HG03097 (cell line): Measurements from ENCODE around the gene PPA2.
A peak's percentile ranks its signal among the peaks of the same experiment; 100 is the strongest.
"Not testable (repeated sequence)": the region's sequence is repeated elsewhere in the genome, so short reads cannot be mapped to it uniquely, and the experiment has no call there.

Experiments
- ATAC-seq: cut with Tn5 transposase; IDR thresholded peaks from one replicate; pipeline ENCODE4 v1.9.1; 2021; ENCODE audit not compliant: unreplicated experiment, low FRiP score

The PPA2 gene

DNA sequence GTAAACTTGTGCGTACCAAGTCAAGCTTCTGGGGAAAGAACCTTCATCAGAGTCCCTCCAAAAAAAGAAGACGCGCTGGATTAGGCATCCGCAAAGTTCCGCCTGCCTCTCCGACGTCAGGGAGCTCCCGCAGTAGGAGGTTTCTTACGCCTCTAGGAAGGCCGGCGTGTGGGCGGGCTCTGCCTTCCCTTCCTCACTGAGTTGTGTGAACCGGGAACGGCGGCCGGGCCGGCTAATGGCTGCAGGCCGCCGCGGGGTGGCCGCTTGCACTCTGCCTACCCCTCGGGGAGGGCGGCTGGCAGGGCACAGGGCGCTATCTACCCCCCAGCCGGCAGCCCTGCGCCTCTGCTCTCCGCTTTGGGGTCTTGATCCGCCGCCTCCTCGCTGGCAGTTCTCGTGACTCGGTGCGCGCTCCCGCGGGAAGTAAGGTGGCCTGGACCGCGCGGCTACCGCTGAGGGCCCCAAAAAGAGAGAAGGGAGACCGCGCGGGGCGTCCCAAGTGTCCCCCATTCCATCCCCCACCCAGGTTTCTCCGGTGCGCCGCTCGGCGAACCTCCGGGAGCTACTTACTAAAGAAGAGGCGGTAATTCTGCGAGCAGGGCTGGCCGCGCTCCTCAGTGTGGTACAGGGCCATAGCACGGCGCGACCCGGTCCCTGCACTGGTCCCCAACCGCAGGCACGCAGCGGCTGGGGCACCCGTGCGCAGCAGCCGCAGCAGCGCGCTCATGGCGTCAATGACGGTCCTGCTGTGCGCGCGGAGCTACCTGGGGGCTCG lies at the start of gene PPA2:
PPA2 (minus strand) TSS at position 739 of the 775 bp plus-strand sequence; CDS start at position 727, 12 bp downstream.
- peak; percentile 86 for ATAC-seq

DNA sequence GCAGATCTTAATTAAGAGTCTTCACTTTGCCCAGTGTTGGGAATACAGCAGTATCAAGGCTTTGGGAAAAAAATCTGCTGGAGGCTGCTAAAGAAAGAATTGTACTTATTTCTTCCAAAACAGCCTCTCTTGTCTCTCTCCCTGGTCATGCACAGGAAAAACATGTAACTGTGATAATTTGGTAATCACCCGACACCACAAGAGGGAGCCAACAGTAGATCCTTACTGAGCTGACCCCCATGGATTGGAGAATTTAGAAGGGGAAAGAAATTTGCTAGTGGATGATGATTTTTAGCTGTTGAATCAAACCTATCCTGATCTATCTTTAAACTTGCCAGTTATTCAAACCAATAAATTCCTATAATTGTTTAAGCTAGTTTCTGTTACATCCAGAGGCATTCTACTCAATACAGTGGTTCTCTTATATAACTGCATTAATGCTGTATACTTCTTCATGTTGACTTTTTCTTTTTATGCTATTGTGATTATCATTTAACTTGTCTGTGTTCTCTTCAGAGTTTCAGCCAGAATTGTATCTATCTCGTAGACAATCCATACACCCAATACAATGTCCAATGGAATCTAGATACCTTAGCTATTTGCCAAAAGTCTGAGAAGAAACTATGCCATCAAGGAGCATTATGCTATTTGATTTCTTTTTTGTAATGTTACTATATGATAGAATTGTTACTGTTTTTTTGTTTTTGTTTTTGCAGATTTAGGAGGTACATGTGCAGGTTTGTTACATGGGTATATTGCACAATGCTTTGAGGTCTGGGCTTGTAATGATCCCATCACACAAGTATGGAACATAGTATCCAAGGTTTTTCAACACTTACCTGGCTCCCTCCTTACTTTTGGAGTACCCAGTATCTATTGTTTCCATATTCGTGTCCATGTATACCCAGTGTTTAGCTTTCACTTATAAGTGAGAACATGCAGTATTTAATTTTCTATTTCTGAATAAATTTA lies 47.2 kb upstream of the PPA2 start:
- peak; percentile 70 for ATAC-seq

DNA sequence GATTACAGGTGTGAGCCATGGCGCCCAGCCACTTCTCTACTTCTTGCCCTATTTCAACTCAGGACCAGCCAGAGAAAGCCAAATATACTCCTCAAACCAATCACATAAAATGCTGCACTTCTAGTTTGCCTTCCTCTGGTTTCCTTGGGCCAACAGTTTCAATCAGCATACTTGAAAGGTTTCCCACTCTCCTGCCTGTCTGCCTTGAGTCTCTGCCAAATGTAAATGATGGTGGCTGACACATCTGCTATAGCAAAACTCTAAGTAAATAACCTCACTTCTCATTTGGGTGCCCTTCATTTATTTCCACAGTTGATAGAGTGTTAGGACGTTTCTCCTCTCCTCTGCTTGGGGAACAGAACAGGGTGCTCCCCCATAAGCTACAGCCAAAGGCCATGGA lies 36.4 kb upstream of the PPA2 start:
- ATAC-seq, result no peak

DNA sequence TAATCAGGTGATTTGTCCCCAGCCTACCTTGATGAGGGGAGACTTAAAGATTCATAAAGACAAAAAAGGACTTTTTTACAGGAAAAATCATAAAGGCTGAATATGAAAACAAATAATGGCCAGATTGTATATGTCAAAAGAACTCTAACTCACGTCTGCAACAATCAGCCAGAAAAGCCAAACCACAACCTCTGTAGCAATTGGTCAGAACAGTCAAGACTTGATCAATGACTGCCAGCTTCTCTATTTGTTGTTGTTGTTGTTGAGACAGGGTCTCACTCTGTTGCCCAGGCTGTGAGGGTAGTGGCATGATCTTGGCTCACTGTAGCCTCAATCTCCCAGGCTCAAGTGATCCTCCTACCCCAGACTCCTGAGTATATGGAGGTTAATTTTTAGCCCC lies 35.9 kb upstream of the PPA2 start:
- ATAC-seq, result no peak

DNA sequence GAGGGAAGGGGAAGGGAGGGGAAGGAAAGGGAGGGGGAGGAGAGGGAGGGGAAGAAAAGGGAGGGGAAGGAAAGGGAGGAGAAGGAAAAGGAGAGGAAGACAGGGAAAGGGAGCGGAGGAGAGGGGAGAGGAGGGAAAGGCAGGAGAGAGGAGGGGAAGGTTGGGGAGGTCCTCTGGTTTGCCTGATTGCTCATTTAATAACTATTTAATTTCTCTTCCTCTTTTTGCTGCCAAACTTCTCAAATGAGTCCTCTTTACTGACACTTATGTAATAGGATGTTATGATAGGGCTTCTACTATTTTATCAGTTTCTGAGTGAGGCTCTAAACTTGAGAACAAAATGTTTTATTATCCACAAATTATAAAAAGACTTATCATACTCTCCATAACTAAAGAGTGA lies 35.4 kb upstream of the PPA2 start:
- peak; percentile 82 for ATAC-seq

DNA sequence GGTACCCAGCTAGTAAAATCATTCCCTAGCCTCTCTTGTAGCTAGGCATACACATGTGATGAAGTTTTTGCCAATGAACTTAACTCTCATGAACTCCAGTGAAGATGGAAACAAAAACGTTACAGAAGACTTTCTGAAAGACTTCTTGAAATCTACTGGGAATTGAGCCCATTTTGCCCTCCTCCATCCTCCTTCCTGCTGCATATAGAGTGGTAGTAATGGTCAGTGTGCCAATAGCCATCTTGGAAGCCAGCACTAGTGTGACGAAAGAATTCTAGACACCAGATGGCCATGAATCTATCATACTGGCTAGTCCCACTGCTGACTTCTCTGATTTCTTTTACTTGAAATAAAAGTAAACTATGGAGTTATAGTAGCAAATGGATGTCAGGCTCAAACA lies 30.9 kb upstream of the PPA2 start:
- ATAC-seq, result no peak

DNA sequence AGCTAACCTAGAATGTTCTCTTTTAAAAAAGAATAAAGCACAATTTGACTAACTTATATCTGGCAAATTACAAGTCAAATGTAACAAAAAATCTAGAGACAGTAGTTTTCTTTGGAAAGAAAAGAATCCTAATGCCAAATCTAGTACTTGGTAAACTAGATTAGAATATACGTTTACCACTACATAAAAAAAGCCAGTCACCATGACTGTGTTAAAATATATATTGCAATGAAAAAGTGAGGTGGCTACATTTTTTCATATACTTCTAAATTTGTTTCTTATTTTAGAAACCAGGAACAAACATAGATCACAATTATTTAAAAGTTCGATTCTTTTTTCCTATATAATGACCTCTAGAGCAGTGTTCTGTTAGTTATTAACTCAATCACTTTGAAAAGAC lies 29.6 kb upstream of the PPA2 start:
- no peak for ATAC-seq

DNA sequence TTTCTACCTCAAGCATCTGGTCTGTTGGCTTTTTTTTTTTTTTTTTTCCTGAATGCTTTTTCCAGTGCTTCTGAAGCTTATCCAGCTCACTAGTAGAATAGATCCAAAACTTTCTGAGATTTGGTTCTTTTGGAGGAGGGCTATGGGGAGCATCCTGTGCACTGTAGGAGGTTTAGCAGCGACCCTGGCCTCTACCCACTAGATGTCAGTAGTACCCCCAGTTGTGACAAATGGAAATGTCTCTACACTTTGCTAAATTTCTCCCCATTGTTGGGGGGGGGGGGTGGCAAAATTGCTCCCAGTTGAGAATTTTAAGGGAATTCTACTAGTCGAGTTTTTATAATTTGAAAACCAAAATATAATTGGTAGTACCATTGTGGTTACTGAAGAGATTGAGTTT lies 23.0 kb upstream of the PPA2 start:
- ATAC-seq, result no peak

DNA sequence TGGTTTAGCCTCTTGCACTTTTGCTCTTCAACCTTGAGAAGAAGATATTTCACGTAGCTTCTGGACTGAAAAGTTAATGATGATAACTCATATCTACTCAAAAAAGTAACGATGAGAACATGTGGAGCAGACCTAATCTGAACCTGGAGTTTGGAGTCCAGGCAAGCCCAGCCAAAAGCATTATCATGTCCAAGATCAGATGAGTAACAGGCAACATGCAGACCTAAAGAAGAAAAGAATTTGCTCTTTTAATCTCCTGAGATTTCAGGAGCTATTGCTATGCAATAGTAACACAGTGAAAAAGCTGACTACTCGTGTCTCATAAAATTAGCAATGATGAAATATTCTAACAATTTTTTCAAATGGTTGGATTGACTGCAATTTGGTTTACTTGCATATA lies 21.8 kb upstream of the PPA2 start:
- no peak for ATAC-seq

DNA sequence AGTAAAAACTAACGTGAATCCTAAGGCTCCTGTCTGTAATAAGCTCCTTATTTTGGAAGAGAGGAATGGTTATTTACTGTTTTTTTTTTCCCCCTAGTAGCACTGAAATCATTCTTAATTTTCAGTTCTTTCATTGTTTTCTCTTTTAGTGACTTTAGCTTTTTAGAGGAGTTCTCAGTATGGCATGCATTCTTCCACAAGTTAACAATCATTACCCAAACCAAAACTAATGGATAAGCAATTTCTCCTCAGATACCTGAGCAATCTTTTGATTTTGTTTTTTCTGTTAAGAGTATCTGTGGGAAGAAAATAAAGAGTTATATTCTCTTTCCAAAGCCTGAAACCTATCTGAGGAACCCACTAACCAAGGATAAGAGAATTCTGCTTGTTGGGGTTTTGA lies 16.7 kb upstream of the PPA2 start:
- peak; percentile 50 for ATAC-seq

DNA sequence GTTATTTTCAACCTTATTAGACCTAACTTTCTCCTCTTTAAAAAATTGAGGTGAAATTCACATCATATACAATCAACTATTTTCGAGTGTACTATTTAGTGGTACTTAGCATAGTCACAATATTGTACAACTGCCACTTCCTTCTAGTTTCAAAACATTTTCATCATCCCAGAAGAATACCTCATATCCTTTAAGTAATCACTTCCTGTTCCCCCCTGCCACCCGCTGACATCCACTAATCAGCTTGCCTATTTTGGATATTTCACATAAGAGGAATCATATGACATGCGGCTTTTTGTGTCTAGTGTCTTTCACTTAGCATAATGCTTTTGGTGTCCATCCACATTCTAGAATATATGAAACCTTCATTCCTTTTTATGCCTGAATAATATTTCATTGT lies 10.0 kb upstream of the PPA2 start:
- no peak for ATAC-seq

DNA sequence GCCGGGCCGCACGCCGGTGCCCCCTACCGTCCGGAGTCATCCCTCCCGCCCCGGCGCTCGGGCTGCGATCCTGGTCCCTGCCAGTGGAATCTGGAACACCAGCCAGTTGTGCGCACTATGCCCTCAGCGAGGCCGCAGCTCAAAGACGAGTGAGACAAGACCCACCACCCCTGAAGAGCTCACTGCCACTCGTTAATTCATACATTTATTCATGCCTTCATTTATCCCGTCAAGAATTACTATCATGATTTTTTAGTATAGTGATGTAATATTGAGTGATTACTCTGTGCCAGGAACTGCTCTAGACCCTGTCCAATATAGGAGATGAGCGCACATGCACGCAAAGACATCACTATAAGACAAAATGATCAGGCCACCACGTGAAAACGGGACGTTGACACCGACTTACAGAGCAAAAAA lies 247 bp upstream of the PPA2 start:
- ATAC-seq, result no peak

DNA sequence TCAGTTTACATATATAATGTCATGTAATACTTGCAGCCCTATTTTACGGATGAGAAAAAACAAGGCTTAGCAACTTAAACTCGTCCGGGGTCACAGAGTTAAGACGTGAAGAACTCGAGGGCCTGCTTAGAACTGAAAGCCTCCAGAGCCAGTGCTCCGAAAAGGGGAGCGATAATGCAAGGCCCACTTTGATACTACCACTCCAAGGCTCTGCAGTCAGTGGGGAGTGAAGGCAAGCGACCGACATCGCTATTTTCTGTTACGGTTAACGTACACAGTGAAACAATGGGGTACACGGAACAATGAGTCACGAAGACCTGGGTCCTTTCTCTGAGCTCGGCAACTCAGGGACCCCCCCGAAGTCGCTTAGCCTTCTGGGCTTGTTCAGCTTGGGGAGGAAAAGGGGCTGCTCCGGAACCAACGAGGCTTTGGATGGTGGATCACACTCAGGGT lies 965 bp downstream of the PPA2 start:
- no peak for ATAC-seq

DNA sequence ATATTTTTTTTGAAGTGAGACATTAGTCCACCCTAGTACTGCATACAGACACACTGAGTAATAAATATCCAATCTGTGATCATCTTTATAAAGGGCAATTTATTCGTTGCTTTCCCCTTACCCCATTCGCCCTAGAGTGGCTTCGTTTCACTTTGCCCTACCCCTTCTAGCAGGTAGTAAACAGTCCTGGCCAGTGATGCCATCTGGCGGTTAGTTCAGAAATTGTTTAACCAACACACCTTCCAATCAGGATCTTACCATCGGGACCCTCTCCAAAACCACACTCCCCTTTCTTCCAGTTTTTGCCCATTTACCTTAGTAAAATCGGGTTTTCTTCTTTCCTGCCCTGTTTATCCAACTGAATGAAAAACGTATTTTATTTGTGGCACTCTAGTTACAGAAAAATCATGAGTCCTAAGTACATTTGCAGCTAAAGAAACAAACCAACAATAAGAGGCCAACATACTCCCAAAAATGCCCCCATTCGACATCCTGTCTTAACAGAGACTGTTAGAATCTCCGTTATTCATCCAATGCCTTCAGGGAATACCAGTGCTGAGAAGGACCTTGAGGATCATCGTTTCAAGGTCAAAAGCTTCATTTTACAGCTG lies 2.2 kb downstream of the PPA2 start:
- peak; percentile 35 for ATAC-seq

DNA sequence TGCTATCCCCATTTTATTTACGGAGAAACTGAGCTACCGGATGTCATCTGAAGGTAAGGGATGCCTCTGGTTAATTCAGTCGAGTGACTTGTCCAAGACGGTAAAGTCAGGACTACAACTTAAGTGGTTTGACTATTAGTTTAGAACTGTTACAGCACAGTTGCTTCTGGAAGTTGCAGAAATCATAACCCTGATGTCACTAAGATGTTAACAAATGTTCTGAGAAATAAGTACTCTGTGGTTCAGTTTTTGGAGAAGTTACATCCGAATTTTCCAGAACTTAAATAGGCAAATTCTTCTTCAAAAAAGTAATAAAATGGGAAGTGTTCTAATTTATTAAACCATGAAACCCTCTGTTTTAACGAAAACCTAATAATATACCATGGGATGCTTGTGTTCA lies 3.1 kb downstream of the PPA2 start:
- ATAC-seq, result no peak

DNA sequence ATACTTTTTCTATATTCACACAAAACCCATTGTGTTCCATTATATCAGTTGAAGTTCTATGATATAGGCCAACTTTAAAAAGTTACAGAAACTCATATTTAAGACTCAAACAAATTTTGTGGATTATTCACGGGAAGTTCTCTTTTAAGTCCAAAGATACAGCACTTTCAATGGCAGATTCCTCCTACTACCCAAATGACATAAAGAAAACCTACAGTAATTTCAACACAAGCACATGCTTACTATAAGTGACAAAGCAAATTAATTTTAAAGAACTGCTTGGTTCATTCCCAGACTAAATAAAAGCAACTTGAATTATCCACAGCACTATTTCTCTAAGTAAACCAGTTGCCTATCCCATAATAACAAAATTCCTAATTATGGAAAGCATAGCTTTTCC lies 4.1 kb downstream of the PPA2 start:
- ATAC-seq, result no peak

DNA sequence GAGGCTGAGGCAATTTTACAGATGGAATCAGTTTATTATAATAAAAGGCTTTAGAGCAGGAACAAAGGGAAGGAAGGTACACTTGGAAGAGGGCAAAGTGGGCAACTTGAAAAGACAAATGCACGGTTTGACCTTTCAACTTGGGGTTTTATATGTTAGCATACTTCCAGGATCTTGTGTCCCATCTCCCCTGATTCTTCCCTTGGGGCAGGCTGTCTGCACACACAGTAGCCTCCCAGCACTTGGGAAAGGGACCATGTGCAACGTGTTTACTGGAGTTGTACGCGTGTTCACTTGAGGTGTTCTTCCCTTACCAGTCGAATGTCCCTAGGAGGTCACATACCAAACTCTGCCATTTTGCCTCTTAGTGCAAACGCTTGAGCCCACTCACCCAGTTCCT lies 7.3 kb downstream of the PPA2 start:
- no peak for ATAC-seq

DNA sequence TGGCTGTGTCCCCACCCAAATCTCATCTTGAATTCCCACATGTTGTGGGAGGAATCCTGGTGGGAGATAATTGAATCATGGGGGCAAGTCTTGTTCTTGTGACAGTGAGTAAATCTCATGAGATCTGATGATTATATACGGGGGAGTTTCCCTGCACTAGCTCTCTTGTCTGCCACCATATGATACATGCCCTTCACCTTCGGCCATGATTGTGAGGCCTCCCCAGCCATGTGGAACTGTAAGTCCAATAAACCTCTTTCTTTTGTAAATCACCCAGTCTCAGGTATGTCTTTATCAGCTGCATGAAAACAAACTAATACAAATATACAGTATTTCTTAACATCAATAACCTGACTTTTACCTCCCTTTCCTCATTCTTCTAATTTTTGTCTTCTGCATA lies 9.3 kb downstream of the PPA2 start:
- ATAC-seq, result not testable (repeated sequence)

DNA sequence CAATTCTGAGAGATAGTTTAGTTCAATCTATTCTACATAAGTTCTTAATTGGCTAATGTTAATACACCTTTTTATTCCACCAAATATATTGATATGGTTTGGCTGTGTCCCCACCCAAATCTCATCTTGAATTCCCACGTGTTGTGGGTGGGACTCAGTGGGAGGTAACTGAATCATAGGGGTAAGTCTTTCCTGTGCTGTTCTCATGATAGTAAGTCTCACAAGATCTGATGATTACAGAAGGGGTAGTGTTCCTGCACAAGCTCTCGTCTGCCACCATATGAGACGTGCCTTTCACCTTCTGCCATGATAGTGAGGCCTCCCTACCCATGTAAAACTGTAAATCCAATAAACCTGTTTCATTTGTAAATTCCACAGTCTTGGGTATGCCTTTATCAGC lies 11.3 kb downstream of the PPA2 start:
- ATAC-seq, result no peak

DNA sequence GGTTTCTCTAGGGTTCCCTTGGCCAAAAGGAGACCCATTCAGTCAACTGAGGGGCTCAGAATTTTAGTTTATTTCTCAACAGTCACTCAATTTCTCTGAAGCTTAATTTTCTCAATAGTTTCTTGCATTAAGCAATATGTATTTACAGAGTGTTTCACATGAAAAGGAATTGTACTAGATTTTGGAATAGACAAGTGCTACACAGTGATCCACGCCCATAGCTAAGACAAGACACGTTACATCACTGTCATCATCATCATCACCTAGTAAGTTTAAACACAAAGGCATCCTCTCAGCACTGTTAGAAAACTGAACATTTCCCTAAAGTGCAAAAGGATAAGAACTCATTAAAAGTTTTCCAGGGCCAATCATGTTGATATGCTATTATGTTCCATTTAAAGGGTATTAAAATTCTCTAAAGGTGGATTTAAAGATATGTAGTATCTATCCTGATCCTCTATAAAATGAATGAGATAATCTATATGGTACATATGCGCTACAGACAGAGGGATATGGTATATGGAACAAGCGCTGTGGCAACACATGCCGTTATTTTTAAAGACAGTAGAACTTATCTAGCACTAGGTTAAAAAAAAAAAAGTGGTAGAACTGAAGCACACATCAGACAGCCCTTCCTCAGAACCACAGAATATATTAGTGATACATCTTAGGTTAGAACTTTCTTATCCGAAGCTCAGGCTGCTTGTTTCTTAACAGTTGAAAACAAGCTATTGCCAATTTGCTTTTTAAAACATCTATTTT lies 12.1 kb downstream of the PPA2 start:
- ATAC-seq, result peak; percentile 15
